Measurements from ENCODE around the gene RNF181. TPM values are rescaled to one million over a fixed set of nuclear protein-coding genes. Genes with fewer than 3 reads are reported as not detected.

RNF181 gene
- total RNA-seq, 1 donor: 146 TPM

DNA sequence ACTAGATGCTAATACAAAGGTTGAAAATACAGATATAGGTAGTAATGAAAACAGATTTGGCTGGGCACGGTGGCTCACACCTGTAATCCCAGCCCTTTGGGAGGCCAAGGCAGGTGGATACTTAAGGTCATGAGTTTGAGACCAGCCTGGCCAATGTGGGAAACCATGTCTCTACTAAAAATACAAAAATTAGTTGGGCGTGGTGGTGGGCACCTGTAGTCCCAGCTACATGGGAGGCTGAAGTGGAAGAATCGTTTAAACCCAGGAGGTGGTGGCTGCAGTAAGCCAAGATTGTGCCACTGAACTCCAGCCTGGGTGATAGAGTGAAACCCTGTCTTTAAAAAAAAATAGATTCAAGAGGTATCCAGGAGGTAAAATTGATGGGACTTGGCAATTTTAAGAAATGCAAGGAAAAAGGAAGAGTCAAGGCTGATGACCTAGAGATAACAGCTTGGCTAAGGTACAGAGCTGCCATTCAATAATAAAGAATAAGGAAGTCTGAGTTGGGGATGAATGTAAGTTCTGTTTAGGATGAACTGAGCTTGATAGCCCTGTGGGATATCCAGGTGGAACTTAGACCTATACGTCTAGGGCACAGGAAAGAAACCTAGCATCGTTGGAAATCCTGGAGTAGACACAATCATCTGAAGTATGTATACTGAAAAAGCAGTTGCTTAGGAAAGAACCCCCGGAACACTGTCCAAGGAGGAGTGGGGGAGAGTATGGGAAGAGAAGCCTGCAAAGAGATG, 47.5 kb upstream of the RNF181 start:
- no peak overlapping the region for H3K27ac ChIP-seq (ENCODE audit: low read depth, low read length)
- peaks cover 61% of the 10 kb centered on the region for H3K36me3 ChIP-seq (ENCODE audit: insufficient read depth, low read length)
- DNase-seq (ENCODE audit: insufficient read length, low spot score, missing footprints): no peak
- H3K9me3 ChIP-seq (ENCODE audit: low read depth, low read length): no peaks in the 10 kb centered on the region
- H3K79me2 ChIP-seq (ENCODE audit: insufficient read depth, low read length): peaks cover 2% of the 10 kb centered on the region
- H4K20me1 ChIP-seq (ENCODE audit: insufficient read depth, low read length): peaks cover 3% of the 10 kb centered on the region
- no peak overlapping the region for H3K4me3 ChIP-seq (ENCODE audit: insufficient read depth, low read length)
- no peak overlapping the region for H2AFZ ChIP-seq (ENCODE audit: low read length)
- peaks cover 18% of the 10 kb centered on the region for H3K4me1 ChIP-seq (ENCODE audit: insufficient read depth, low read length)
- TF ChIP-seq, protein P1, sequence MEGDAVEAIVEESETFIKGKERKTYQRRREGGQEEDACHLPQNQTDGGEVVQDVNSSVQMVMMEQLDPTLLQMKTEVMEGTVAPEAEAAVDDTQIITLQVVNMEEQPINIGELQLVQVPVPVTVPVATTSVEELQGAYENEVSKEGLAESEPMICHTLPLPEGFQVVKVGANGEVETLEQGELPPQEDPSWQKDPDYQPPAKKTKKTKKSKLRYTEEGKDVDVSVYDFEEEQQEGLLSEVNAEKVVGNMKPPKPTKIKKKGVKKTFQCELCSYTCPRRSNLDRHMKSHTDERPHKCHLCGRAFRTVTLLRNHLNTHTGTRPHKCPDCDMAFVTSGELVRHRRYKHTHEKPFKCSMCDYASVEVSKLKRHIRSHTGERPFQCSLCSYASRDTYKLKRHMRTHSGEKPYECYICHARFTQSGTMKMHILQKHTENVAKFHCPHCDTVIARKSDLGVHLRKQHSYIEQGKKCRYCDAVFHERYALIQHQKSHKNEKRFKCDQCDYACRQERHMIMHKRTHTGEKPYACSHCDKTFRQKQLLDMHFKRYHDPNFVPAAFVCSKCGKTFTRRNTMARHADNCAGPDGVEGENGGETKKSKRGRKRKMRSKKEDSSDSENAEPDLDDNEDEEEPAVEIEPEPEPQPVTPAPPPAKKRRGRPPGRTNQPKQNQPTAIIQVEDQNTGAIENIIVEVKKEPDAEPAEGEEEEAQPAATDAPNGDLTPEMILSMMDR (IDR thresholded peaks at IDR 0.05; ENCODE audit: extremely low read depth, low read depth, low read length): no peak
- H3K27me3 ChIP-seq (ENCODE audit: insufficient read depth, low read length): no peaks in the 10 kb centered on the region
- no peak overlapping the region for H3K4me2 ChIP-seq (ENCODE audit: insufficient read depth, low read length)

DNA sequence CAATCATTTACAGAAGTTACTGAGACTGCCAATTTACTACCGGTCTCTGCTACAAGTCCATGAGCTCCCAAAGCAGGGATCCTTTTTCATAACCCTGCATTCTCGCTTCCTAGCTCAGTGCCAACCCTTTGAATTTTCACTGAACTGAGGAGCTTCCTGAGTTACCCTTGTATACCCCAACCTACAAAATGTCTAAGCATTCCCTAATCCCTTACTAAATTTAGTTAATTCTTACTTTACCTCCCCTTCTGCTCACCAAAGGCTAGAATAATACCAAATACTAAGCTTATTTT, 47.0 kb upstream of the RNF181 start:
- H3K4me2 ChIP-seq (ENCODE audit: insufficient read depth, low read length): no peak overlapping the region
- H4K20me1 ChIP-seq (ENCODE audit: insufficient read depth, low read length): no peaks in the 10 kb centered on the region
- TF ChIP-seq, protein P1 (IDR thresholded peaks at IDR 0.05; ENCODE audit: extremely low read depth, low read depth, low read length): no peak
- no peaks in the 10 kb centered on the region for H3K79me2 ChIP-seq (ENCODE audit: insufficient read depth, low read length)
- no peaks in the 10 kb centered on the region for H3K27me3 ChIP-seq (ENCODE audit: insufficient read depth, low read length)
- H3K4me3 ChIP-seq (ENCODE audit: insufficient read depth, low read length): no peak overlapping the region
- H3K4me1 ChIP-seq (ENCODE audit: insufficient read depth, low read length): peaks cover 18% of the 10 kb centered on the region
- peaks cover 57% of the 10 kb centered on the region for H3K36me3 ChIP-seq (ENCODE audit: insufficient read depth, low read length)
- no peaks in the 10 kb centered on the region for H3K9me3 ChIP-seq (ENCODE audit: low read depth, low read length)
- no peak for DNase-seq (ENCODE audit: insufficient read length, low spot score, missing footprints)
- no peak overlapping the region for H2AFZ ChIP-seq (ENCODE audit: low read length)
- no peak overlapping the region for H3K27ac ChIP-seq (ENCODE audit: low read depth, low read length)

DNA sequence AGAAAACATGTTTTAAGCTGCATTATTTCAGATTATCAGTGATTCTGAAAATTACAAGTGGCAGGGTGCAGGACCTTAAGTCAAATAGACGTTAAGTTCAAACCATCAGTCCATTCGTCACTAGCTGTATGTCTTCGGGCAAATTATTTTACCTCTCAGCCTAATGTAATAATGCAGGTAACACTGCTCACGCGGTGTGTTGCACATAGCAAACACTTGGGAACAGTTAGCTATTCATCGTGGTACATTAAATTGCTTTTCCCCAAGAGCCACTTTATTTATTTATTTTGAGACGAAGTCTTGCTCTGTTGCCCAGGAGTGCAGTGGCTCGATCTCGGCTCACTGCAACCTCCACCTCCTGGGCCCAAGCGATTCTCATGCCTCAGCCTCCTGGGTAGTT, 46.5 kb upstream of the RNF181 start:
- DNase-seq (ENCODE audit: insufficient read length, low spot score, missing footprints): no peak
- H3K27me3 ChIP-seq (ENCODE audit: insufficient read depth, low read length): no peaks in the 10 kb centered on the region
- H3K9me3 ChIP-seq (ENCODE audit: low read depth, low read length): no peaks in the 10 kb centered on the region
- no peak overlapping the region for H3K4me3 ChIP-seq (ENCODE audit: insufficient read depth, low read length)
- H3K27ac ChIP-seq (ENCODE audit: low read depth, low read length): peak overlapping the region; percentile 50
- H3K79me2 ChIP-seq (ENCODE audit: insufficient read depth, low read length): no peaks in the 10 kb centered on the region
- peaks cover 18% of the 10 kb centered on the region for H3K4me1 ChIP-seq (ENCODE audit: insufficient read depth, low read length)
- TF ChIP-seq, protein P1 (IDR thresholded peaks at IDR 0.05; ENCODE audit: extremely low read depth, low read depth, low read length): no peak
- H4K20me1 ChIP-seq (ENCODE audit: insufficient read depth, low read length): no peaks in the 10 kb centered on the region
- H2AFZ ChIP-seq (ENCODE audit: low read length): no peak overlapping the region
- no peak overlapping the region for H3K4me2 ChIP-seq (ENCODE audit: insufficient read depth, low read length)
- H3K36me3 ChIP-seq (ENCODE audit: insufficient read depth, low read length): peaks cover 55% of the 10 kb centered on the region

DNA sequence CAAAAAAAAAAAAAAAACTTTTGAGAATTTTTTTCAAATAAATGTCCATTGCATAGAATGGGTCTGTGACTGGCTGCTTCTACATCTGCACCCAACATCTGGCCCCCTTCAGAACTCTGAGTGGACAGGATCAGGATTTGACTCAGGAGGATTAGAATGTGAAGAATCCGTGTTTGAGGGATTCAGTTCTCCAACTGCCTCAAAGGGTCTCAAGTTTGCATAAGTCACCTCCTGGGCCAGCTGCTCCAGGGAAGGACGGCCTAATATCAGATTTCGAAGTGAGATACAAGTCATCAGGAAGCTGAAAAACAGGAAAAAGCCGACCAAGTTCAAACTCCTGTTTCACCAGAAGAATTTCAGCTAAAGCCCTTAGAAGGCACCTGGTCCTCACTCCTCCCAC, 45.7 kb upstream of the RNF181 start:
- H2AFZ ChIP-seq (ENCODE audit: low read length): no peak overlapping the region
- H3K4me3 ChIP-seq (ENCODE audit: insufficient read depth, low read length): no peak overlapping the region
- H4K20me1 ChIP-seq (ENCODE audit: insufficient read depth, low read length): no peaks in the 10 kb centered on the region
- peaks cover 18% of the 10 kb centered on the region for H3K4me1 ChIP-seq (ENCODE audit: insufficient read depth, low read length)
- no peaks in the 10 kb centered on the region for H3K27me3 ChIP-seq (ENCODE audit: insufficient read depth, low read length)
- DNase-seq (ENCODE audit: insufficient read length, low spot score, missing footprints): peak; percentile 87
- H3K79me2 ChIP-seq (ENCODE audit: insufficient read depth, low read length): no peaks in the 10 kb centered on the region
- H3K9me3 ChIP-seq (ENCODE audit: low read depth, low read length): no peaks in the 10 kb centered on the region
- TF ChIP-seq, protein P1 (IDR thresholded peaks at IDR 0.05; ENCODE audit: extremely low read depth, low read depth, low read length): no peak
- peaks cover 55% of the 10 kb centered on the region for H3K36me3 ChIP-seq (ENCODE audit: insufficient read depth, low read length)
- H3K4me2 ChIP-seq (ENCODE audit: insufficient read depth, low read length): peak overlapping the region; percentile 5
- peak overlapping the region; percentile 50 for H3K27ac ChIP-seq (ENCODE audit: low read depth, low read length)

Data from osteoblast (primary cell).